Measurements from ENCODE around the gene CENPP.

Gene CENPP

DNA sequence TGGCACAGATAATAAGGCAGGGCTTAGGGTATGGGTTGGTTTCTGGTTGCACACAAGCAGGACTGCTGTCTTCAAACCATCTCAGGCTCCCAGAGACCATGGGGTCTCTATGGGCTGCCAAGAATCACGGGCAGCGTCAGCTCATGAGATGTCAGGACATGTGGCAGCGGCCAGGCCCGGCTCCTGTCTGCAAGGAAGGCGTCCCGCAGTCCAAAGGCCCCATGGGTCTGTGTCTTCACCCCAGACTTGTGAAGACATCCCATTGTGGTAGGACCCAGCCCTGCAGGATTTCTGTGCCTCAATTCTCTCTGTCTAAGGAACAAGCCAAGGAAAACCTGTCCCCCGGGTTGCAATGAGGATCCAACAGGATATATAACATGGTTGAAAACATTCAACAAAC, 311.6 kb downstream of the CENPP start:
- TF ChIP-seq CTCF (IDR thresholded peaks at IDR 0.05) = no peak

DNA sequence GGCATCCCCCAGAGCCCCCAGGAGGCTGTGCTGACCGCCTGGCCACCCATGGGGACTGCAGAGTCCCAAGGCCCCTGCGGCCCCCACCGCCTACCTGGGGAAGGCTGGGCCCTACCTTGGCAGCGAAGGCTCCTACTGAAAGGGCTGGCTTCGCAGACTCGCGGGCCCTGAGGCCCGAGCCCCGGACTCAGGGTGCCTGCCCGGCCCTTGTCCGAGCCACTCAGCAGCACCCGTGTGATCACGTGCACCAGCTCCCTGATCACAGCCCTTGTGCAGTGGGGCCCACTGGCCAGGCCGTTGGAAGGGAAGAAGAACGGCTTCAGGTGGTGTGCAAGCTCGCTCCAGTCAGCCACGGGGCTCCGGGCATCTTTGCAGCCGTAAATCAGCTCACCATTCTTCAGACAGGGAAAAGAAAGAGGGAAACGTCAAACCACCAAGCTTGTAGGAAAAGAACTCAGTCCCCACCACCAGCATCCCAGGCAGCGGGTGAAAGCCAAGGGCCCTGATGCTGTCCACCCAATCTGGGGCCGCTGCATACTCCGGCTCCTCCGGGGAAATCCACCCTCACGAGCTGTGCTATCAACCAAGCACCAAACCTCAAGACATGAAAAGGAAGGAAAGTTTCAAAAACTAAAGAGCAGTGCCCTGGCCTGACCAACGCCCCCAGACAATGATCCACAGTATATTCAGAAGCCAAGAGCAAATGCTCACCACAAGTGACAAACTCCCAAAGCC, 312.3 kb downstream of the CENPP start:
- peaks cover 100% of the 10 kb centered on the region for H3K36me3 ChIP-seq

More for the DNA sequence above, 311.6 kb downstream of the CENPP start:
- Histone ChIP-seq H3K27ac (no peak overlapping the region), H3K36me3 (peaks cover 100% of the 10 kb centered on the region), H3K4me1 (ENCODE audit: control insufficient read depth in 1 of 2, insufficient read depth in 1 of 2, low read depth in 1 of 2, low read length in 1 of 2) (no peaks in the 10 kb centered on the region), H3K27me3 (no peaks in the 10 kb centered on the region), H3K4me3 (ENCODE audit: low read depth in 1 of 2, low read length in 1 of 2) (no peak overlapping the region), H3K9me3 (no peaks in the 10 kb centered on the region)

DNA sequence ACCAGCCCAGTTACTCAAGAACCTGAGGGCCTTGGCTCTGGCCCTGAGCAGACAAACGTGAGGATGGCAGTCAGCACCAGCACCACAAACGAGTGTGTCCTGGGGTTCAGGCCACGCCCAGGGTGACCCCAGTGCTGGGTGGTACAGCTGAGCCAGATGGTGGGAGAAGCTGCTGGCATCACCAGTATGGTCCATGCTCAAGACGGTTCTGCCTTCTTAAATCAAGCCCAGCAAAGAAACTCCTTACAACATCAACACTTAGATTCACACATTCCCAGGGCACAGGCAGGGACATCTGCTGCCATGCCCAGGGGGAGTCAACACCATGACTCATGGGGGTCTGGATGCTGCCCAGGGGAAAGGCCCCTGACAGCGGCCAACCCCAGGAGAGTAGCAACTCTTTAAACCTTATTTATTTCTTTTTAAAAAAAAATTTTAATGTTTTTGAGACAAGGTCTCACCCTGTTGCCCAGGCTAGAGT, 312.9 kb downstream of the CENPP start:
- H3K36me3 ChIP-seq = peaks cover 99% of the 10 kb centered on the region
- no peak for TF ChIP-seq CTCF (IDR thresholded peaks at IDR 0.05)
- no peaks in the 10 kb centered on the region for H3K27me3 ChIP-seq
- H3K27ac ChIP-seq = no peak overlapping the region
- no peaks in the 10 kb centered on the region for H3K9me3 ChIP-seq
- no peak overlapping the region for H3K4me3 ChIP-seq (ENCODE audit: low read depth in 1 of 2, low read length in 1 of 2)
- no peaks in the 10 kb centered on the region for H3K4me1 ChIP-seq (ENCODE audit: control insufficient read depth in 1 of 2, insufficient read depth in 1 of 2, low read depth in 1 of 2, low read length in 1 of 2)

More for the DNA sequence above, 312.3 kb downstream of the CENPP start:
- H3K4me3 ChIP-seq (ENCODE audit: low read depth in 1 of 2, low read length in 1 of 2) = no peak overlapping the region
- H3K4me1 ChIP-seq (ENCODE audit: control insufficient read depth in 1 of 2, insufficient read depth in 1 of 2, low read depth in 1 of 2, low read length in 1 of 2) = no peaks in the 10 kb centered on the region
- H3K27me3 ChIP-seq = no peaks in the 10 kb centered on the region
- TF ChIP-seq CTCF (IDR thresholded peaks at IDR 0.05) = no peak
- no peaks in the 10 kb centered on the region for H3K9me3 ChIP-seq
- no peak overlapping the region for H3K27ac ChIP-seq

DNA sequence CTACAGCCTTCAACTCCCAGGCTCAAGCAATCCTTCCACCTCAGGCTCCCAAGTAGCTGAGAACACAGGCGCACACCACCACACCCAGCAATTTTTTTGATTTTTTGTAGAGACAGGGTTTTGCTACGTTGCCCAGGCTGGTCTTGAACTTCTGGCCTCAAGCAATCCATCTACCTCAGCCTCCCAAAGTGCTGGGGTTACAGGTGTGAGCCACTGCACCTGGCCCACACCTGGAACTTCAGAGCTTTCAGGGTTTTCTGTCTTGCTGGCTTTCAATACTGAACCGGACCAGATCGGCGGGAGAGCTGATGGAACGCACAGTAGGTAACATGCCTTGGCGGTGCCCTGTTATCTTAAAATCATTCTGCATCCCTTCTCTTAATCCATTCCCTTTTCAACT, 313.4 kb downstream of the CENPP start:
- no peaks in the 10 kb centered on the region for H3K9me3 ChIP-seq
- peaks cover 99% of the 10 kb centered on the region for H3K36me3 ChIP-seq
- no peak for TF ChIP-seq CTCF (IDR thresholded peaks at IDR 0.05)
- no peak overlapping the region for H3K27ac ChIP-seq
- no peaks in the 10 kb centered on the region for H3K27me3 ChIP-seq
- H3K4me3 ChIP-seq (ENCODE audit: low read depth in 1 of 2, low read length in 1 of 2) = no peak overlapping the region
- H3K4me1 ChIP-seq (ENCODE audit: control insufficient read depth in 1 of 2, insufficient read depth in 1 of 2, low read depth in 1 of 2, low read length in 1 of 2) = no peaks in the 10 kb centered on the region

DNA sequence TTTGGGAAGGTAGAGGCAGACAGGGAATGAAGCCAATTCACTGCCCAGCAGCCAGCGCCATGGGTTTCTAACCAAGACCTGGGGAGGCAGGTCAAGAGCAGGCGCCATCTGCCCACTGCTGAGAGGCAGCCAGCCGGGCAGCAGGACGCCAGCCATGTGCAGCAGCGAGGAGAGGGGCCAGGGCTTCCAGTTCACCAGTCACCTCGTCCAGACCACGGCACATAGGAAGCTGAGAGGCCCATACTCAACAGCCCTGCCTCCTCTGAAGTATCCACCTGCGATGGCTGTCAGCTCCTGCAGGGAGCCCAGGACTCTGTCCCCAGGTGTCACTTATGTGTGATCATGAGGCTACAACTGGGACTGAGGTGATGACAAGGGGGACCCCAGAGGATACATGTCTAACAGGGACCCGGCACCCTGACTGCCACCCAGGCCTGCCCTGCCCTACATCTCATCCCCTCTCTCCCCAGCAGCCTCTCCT, 314.1 kb downstream of the CENPP start:
- H3K4me3 ChIP-seq (ENCODE audit: low read depth in 1 of 2, low read length in 1 of 2) = no peak overlapping the region
- no peaks in the 10 kb centered on the region for H3K4me1 ChIP-seq (ENCODE audit: control insufficient read depth in 1 of 2, insufficient read depth in 1 of 2, low read depth in 1 of 2, low read length in 1 of 2)
- H3K9me3 ChIP-seq = no peaks in the 10 kb centered on the region
- H3K36me3 ChIP-seq = peaks cover 99% of the 10 kb centered on the region
- H3K27ac ChIP-seq = no peak overlapping the region
- H3K27me3 ChIP-seq = no peaks in the 10 kb centered on the region
- TF ChIP-seq CTCF (IDR thresholded peaks at IDR 0.05) = no peak
